UCSD-AML1 (cell line): ENCODE results near the gene METTL24.

Experiments
- DNase-seq: peaks from one replicate; lab custom pipeline; 2025; ENCODE audit not compliant: unreplicated experiment; lab: John Stamatoyannopoulos, UW

METTL24 gene

DNA sequence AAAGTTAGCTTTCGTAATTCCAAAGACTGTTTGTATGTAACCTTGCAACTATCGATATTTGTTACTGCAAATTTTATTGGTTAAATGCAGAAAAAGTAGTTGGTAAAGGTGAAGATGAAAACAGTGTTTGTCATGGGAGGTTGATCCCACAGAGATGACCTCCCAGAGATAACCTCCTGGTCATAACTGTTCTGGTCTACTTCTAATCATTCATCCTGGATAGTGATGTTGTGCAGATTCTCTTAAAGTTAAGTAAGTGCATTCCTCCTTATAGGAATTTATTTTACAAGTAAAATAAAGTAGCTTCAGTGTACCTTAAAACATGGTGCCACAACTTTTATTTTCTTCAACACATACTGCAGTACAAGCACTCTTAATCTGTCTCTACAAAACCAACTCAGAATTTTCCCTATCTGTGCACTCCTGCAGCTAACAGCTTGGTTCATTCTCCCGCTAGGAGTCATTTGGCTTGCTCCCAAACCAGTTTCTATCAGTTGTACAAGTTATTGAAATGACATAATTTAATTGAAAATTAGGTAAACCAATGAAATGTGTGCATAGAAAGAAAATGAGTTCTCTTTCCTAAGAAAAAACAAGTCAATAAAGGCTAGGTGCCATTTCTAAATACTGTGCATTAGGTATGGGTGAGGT lies 19.2 kb downstream of the METTL24 start:
- no peak for DNase-seq

DNA sequence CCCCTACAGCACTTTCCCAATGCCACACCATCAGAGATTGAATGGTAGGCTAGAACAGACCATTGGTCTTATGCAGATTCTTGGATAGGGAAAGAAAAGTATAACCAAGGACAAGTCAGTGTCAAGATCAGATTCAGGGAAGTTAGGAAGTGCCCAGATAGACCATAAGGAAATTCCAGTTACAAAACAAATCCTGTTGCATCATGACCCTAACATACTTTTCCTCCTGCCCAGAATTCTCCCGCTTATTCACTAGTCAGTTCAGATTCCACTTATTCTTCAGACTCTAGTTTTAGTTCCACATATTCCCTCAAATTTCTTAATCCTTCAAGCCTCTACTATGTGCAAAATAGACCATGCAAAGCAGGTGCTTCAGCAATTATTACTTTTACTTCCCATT lies 20.7 kb downstream of the METTL24 start:
- DNase-seq, result no peak

DNA sequence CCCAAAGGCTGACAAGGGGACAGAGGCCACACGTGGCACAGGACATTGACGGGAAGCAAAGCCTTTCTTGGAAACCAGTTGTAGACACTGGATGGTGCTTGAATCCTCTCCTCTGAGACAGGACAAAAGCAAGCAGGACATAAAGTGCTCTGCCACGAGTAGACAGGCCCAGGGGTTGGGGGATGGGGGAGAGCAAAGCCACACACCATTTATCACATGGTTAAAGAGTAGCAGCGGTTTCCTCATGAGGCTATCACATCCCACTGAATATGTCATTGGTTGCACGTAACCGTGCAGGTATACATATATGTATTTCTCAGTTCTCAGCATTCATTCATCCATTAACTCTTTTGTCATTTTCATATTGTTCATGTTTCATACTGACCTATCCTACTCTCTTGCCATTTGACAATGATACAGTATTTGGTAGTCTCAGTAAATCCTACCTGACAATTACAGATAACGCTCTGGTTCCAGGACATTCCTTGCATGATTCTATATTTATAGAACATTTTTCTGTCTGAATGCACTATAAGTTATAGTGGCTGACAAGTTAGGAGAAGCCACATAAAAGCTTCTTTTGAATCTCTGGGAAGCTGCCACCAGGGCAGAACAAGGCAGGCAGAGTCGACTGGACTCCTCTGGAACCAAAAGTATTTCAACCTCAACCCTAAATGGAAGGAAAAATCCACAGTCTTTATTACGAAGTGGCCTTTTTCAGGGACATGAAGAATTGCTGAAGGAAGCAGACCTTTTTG lies 23.5 kb downstream of the METTL24 start:
- DNase-seq, result no peak

- DNase-seq, result no peak
Measured at GRCh38 chr6:110332281-110332680, 25.9 kb downstream of the METTL24 start.

DNA sequence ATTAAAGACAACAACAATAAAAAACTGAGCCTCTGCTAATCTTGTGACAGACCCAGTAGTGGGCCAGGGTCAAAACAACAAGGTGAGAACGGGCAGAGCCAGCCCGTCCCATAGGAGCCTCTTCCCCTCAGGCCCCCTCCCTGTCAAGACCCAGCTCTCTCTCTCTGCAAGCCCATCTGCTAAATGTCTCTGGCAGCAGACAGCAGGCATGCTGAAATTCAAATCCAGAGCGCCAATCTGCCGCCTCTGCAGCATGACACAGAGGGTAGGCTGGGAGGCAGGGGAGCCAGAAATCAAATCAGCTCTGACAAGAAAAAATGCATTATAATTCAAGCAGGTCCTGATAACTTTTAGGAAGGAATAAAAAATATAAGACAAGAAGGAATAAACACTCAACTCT lies 26.3 kb downstream of the METTL24 start:
- DNase-seq, result no peak

GRCh38 chr6:110331390-110331789 lies 26.8 kb downstream of the METTL24 start:
- no peak for DNase-seq

DNA sequence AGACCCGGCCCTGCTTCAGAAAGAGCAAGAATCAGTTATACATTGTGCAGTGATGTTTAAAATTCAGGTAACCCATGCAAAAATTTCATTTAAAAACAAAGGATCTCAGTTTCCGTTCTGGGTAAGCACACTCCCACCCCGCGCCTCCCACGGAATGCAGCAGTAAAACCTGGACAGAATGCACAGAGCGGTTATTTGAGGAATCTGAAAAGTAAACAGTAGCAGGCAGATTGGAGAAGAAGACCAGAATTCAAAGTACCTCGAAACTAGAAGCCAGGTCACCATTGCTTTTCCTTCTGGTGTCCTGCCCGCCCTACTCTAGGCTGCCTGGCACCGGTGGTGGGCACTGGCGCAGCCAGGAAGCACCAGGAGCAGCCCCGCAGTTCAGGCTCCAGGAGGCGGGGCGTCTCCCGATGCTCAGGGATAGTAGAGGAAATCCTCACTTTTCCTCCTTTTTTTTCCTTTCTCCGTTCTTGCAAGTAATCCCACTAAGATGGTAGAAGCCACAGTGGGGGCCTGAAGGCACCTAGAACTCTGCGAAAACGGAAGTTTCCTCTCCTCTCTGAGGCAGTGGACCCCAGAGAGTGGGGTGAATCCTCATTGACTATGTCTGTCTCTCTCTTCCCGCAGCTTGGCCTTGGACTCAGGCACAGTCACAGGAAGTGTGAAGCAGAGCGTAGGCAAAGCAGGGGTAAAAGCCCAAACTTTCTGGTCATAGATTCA lies 28.3 kb downstream of the METTL24 start:
- no peak for DNase-seq

- DNase-seq, result no peak
Measured at GRCh38 chr6:110329348-110329713, 28.8 kb downstream of the METTL24 start.

DNA sequence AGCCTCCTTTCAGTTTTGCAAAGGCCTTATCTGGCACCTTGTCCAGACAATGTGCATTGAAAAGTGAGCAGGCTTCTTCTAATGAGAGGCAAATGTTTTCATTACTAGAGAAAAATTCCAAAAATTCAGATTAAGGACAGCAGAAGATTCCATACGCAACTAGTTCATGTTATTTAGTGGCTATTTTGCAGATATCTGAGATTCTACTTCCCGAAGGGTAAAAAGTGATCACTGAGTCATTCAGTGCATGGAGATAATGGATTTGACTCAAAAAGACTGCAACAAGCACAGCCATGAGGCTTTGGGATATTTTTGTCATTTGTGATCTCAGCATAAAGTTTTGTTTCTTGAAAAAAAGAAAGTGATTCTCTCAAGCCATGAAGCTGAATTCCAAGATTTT lies 29.9 kb downstream of the METTL24 start:
- DNase-seq, result no peak

- no peak for DNase-seq
Measured at GRCh38 chr6:110327391-110327790, 30.8 kb downstream of the METTL24 start.

- no peak for DNase-seq
Measured at GRCh38 chr6:110326609-110327008, 31.5 kb downstream of the METTL24 start.

- DNase-seq, result no peak
Measured at GRCh38 chr6:110326057-110326456, 32.1 kb downstream of the METTL24 start.

GRCh38 chr6:110325197-110325596 lies 33.0 kb downstream of the METTL24 start:
- DNase-seq, result no peak

GRCh38 chr6:110324548-110324947 lies 33.6 kb downstream of the METTL24 start:
- DNase-seq, result no peak

DNA sequence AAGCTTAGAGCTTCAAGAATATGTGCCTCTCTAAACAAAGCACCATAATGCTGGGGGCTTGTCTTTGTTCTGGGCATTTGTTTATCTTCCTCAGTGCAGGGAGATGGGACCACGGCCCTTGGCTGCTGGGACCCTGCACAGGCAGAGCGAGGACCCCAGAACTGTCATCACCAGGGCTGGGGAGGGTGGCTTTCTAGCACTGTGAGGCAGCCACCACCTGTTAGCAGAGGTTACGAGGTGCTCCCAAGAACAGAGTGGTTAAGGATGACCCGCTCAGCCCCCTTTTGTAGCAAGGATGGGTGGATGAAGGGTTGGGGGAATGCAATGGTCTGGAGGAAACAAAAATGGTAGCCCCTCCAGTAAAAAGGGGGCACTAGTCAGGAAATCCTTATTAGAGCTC lies 34.9 kb downstream of the METTL24 start:
- DNase-seq, result no peak

GRCh38 chr6:110322874-110323242 lies 35.3 kb downstream of the METTL24 start:
- DNase-seq, result peak; percentile 48

DNA sequence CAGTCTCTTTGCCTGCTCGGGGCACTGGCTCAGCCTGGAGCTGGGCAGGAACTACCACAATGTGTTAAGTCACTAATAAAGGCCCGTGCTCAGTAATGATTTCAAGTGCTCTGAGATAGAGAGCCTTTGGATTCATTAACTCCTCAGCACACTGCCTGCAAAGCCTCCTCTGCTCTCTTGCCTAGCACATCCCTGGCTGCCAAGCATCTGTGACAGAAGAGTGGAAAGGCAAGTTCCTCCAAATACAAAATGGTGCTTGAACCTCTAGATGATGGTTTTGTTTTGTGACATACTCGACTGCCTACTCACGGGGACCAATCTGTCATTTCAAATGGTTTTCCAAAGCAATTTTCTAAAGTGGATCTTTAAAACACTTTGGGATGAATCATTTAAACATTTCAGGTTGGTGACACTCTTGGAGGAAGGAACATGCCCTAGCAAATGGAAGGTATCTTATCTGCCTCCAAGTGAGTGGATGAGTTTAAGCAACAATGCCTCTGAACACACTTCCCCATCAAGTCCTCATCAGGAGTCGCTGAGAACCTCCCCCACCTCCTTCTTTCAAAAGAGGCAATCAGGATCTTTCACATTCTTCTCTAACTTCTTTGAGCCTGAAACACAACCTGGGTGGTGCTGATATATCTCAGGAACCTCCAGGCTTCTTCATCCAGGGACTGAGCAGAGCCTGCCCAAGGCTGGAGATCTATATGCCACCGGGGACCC lies 35.8 kb downstream of the METTL24 start:
- DNase-seq, result no peak

GRCh38 chr6:110320307-110320706 lies 37.8 kb downstream of the METTL24 start:
- DNase-seq, result no peak

GRCh38 chr6:110319843-110320242 lies 38.3 kb downstream of the METTL24 start:
- DNase-seq, result no peak

- no peak for DNase-seq
Measured at GRCh38 chr6:110319381-110319780, 38.8 kb downstream of the METTL24 start.

GRCh38 chr6:110318971-110319370 lies 39.2 kb downstream of the METTL24 start:
- no peak for DNase-seq

GRCh38 chr6:110317646-110318045 lies 40.5 kb downstream of the METTL24 start:
- DNase-seq, result no peak
